OCI-LY1 (cell line): ENCODE data around the gene GATC.

Experiments used
- H2AFZ ChIP-seq: fragments of 200-600 bp; sonication (generic), shearing (Covaris generic); 2 replicates; pipeline ENCODE4 v1.6.0; 2014; ENCODE audit warnings: antibody characterized with exemption, mild to moderate bottlenecking, low read length
- H3F3A ChIP-seq: fragments of 200-600 bp; sonication (generic), shearing (Covaris generic); 2 replicates; pipeline ENCODE4 v1.6.0; 2014; ENCODE audit warnings: mild to moderate bottlenecking, antibody characterized with exemption, low read length, moderate library complexity; ENCODE audit not compliant: insufficient read depth
- H3K27ac ChIP-seq: fragments of 200-600 bp; sonication (generic); 2 replicates; pipeline ENCODE4 v1.5.1; 2014; ENCODE audit warnings: low read length, mixed run types, mild to moderate bottlenecking, low read depth; ENCODE audit not compliant: poor library complexity, severe bottlenecking
- H3K27me3 ChIP-seq: fragments of 200-600 bp; sonication (generic); 2 replicates; pipeline ENCODE4 v1.6.0; 2014; ENCODE audit warnings: antibody characterized with exemption, mild to moderate bottlenecking, low read length, moderate library complexity; ENCODE audit not compliant: insufficient read depth
- H3K36me3 ChIP-seq: fragments of 200-600 bp; sonication (generic); 2 replicates; pipeline ENCODE4 v1.6.1; 2014; ENCODE audit warnings: mild to moderate bottlenecking, antibody characterized with exemption, low read length, moderate library complexity, mixed read lengths; ENCODE audit not compliant: insufficient read depth
- H3K4me1 ChIP-seq: fragments of 200-600 bp; sonication (generic); 2 replicates; pipeline ENCODE4 v1.5.1; 2014; ENCODE audit warnings: mild to moderate bottlenecking, low read length, moderate library complexity; ENCODE audit not compliant: insufficient read depth, severe bottlenecking
- H3K4me2 ChIP-seq: fragments of 200-600 bp; sonication (generic), shearing (Covaris generic); 2 replicates; pipeline ENCODE4 v1.6.1; 2014; ENCODE audit warnings: low read length
- H3K4me3 ChIP-seq: fragments of 200-600 bp; sonication (generic); 2 replicates; pipeline ENCODE4 v1.5.1; 2014; ENCODE audit warnings: low read length, low read depth, mild to moderate bottlenecking, mixed read lengths; ENCODE audit not compliant: poor library complexity, severe bottlenecking
- H3K79me2 ChIP-seq: fragments of 200-600 bp; shearing (Covaris generic); 2 replicates; pipeline ENCODE4 v1.6.1; 2016; ENCODE audit warnings: mixed run types, low read length, mixed read lengths; ENCODE audit not compliant: insufficient read depth
- H3K9ac ChIP-seq: fragments of 200-600 bp; sonication (generic), shearing (Covaris generic); 2 replicates; pipeline ENCODE4 v1.6.1; 2014; ENCODE audit warnings: mild to moderate bottlenecking, low read length, mixed read lengths
- H3K9me2 ChIP-seq: fragments of 200-600 bp; sonication (generic), shearing (Covaris generic); 2 replicates; pipeline ENCODE4 v1.6.1; 2014; ENCODE audit warnings: low read depth, mild to moderate bottlenecking, low read length, mixed read lengths
- H3K9me3 ChIP-seq: fragments of 200-600 bp; shearing (Covaris generic); 2 replicates; pipeline ENCODE4 v1.6.1; 2014; ENCODE audit warnings: low read length, mixed read lengths
- H4K20me1 ChIP-seq: fragments of 200-600 bp; sonication (generic), shearing (Covaris generic); 2 replicates; pipeline ENCODE4 v1.6.0; 2016; ENCODE audit warnings: mild to moderate bottlenecking, low read length; ENCODE audit not compliant: insufficient read depth
- CTCF ChIP-seq: fragments of 200-600 bp; sonication (generic), shearing (Covaris generic); IDR thresholded peaks from 2 replicates; pipeline ENCODE4 v1.5.1; 2017; ENCODE audit warnings: mild to moderate bottlenecking, antibody characterized with exemption, low read length, moderate library complexity, mixed read lengths
- EZH2 ChIP-seq: fragments of 200-600 bp; sonication (generic), shearing (Covaris generic); IDR thresholded peaks from 2 replicates; pipeline ENCODE4 v1.8.0; 2017; ENCODE audit warnings: borderline replicate concordance, mixed run types, mild to moderate bottlenecking, antibody characterized with exemption, low read length, moderate library complexity, mixed read lengths

The GATC gene

GRCh38 chr12:120432772-120433525, 13.3 kb upstream of the GATC start:
- TF ChIP-seq EZH2 (no peak), CTCF (no peak)
- no peak overlapping the region for H2AFZ ChIP-seq
- H3K36me3 ChIP-seq = no peaks in the 10 kb centered on the region
- H3K27me3 ChIP-seq = no peaks in the 10 kb centered on the region
- H3K79me2 ChIP-seq = no peaks in the 10 kb centered on the region
- H3K4me2 ChIP-seq = no peak overlapping the region
- H3K9me3 ChIP-seq = no peaks in the 10 kb centered on the region
- H4K20me1 ChIP-seq = no peaks in the 10 kb centered on the region
- H3K9ac ChIP-seq = no peak overlapping the region
- no peak overlapping the region for H3K4me3 ChIP-seq
- no peaks in the 10 kb centered on the region for H3F3A ChIP-seq
- no peak overlapping the region for H3K27ac ChIP-seq
- peaks cover 4% of the 10 kb centered on the region for H3K4me1 ChIP-seq
- no peaks in the 10 kb centered on the region for H3K9me2 ChIP-seq

GRCh38 chr12:120437735-120438494, 8.3 kb upstream of the GATC start, which contains the start of gene COX6A1:
Gene COX6A1, plus strand, starts transcription at chr12:120438113. Its CDS starts 14 bp downstream, at chr12:120438127.
- peak within 1 kb of the TSS; percentile 87 for H3K4me3 ChIP-seq
- no peaks in the 10 kb centered on the region for H3K27me3 ChIP-seq
- no peaks in the 10 kb centered on the region for H3K9me2 ChIP-seq
- H2AFZ ChIP-seq = peak within 1 kb of the TSS; percentile 73
- TF ChIP-seq CTCF (0 out of 2 replicates have a peak, but pooled peaks have one; percentile 6), EZH2 (no peak)
- H3K79me2 ChIP-seq = peaks cover 17% of the 10 kb centered on the region
- no peaks in the 10 kb centered on the region for H4K20me1 ChIP-seq
- peak within 1 kb of the TSS; percentile 63 for H3K27ac ChIP-seq
- H3K9me3 ChIP-seq = no peaks in the 10 kb centered on the region
- peaks cover 25% of the 10 kb centered on the region for H3K4me1 ChIP-seq
- H3F3A ChIP-seq = no peaks in the 10 kb centered on the region; the same call in 1 of the 2 replicates
- peaks cover 23% of the 10 kb centered on the region for H3K36me3 ChIP-seq
- H3K4me2 ChIP-seq = peak within 1 kb of the TSS; percentile 88
- H3K9ac ChIP-seq = peak within 1 kb of the TSS; percentile 78

GRCh38 chr12:120438495-120439198, 7.6 kb upstream of the GATC start:
- peak overlapping the region; percentile 87 for H3K4me3 ChIP-seq
- peak overlapping the region; percentile 56 for H3K27ac ChIP-seq
- H2AFZ ChIP-seq = no peak overlapping the region
- H3F3A ChIP-seq = no peaks in the 10 kb centered on the region; the same call in 1 of the 2 replicates
- H3K27me3 ChIP-seq = no peaks in the 10 kb centered on the region
- peak overlapping the region; percentile 88 for H3K4me2 ChIP-seq
- H3K9me3 ChIP-seq = no peaks in the 10 kb centered on the region
- H3K9ac ChIP-seq = peak overlapping the region; percentile 66
- H3K9me2 ChIP-seq = no peaks in the 10 kb centered on the region
- H3K4me1 ChIP-seq = peaks cover 25% of the 10 kb centered on the region
- TF ChIP-seq CTCF (no peak), EZH2 (no peak)
- H3K36me3 ChIP-seq = peaks cover 30% of the 10 kb centered on the region
- no peaks in the 10 kb centered on the region for H4K20me1 ChIP-seq
- H3K79me2 ChIP-seq = peaks cover 17% of the 10 kb centered on the region
